AG04449 (cell line): ENCODE measurements around the gene COL6A1.

ENCODE experiments used
- CTCF ChIA-PET: fragments of 350-600 bp; formaldehyde crosslinking; extraction: SDS; loops from one replicate; lab custom pipeline; 2021; ENCODE audit warnings: antibody characterized with exemption; lab: Yijun Ruan, JAX
- POLR2A ChIA-PET: fragments of 400-600, 350-600 bp; formaldehyde crosslinking; extraction: SDS; loops from one replicate; lab custom pipeline; 2020; ENCODE audit warnings: antibody characterized with exemption, inconsistent platforms; lab: Yijun Ruan, JAX
- DNase-seq: peaks from one replicate; pipeline ENCODE4 v3.0.0-alpha.2; 2010; ENCODE audit warnings: low read depth, low spot score
- H3K4me3 ChIP-seq: 2 replicates; pipeline ENCODE4 v1.5.1; 2011; ENCODE audit warnings: low read depth, mild to moderate bottlenecking, control low read depth, low read length
- CTCF ChIP-seq: IDR thresholded peaks from one replicate; pipeline ENCODE4 v1.5.1; 2011; ENCODE audit warnings: mild to moderate bottlenecking, moderate library complexity, low read length, control low read depth, inconsistent platforms; ENCODE audit not compliant: insufficient read depth; ENCODE audit errors: missing control alignments

Gene COL6A1

DNA sequence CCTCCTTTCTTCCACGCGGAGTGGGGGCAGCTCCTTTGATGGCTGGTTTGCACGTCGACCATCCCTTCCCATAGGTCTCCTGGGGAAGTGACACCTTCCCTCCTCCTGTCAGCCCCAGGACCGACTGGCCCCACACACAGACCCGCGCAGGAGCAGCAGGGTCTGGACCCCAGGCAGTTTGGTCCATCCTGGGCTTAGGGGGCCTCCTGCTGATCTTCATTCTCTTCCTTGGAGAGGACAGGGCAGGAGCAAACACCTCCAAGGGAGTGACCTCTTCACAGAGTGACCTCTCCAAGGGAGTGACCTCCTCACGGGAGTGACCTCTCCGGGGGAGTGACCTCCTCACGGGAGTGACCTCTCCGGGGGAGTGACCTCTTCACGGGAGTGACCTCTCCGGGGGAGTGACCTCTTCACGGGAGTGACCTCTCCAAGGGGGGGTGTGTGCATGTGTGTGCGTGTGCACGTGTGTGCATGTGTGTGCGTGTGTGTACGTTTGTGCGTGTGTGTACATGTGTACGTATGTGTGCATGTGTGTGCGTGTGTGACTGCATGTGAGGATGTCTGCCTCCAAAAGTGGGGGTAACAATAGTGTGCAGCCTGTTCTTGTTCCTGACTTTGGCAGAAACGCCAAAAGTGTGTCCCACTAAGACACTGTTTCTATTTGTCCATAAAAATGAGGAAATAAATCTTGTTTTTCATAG, 29.8 kb downstream of the COL6A1 start:
- no peak for DNase-seq
- ChIA-PET POLR2A (no interaction called here), CTCF (interaction anchor here (0.9 to 1.7 kb wide), 2 partner anchors 17 to 38 kb away, joined by 3 to 4 read pairs; no protein-coding TSS in a partner anchor)
- TF ChIP-seq CTCF = no peak
- no peak overlapping the region for H3K4me3 ChIP-seq

- H3K4me3 ChIP-seq = no peak overlapping the region
- DNase-seq = no peak
- no peak for TF ChIP-seq CTCF
- ChIA-PET CTCF (interaction anchor here (0.9 to 1.9 kb wide), 3 partner anchors 10 to 39 kb away, joined by 3 to 7 read pairs (median 4); no protein-coding TSS in a partner anchor), POLR2A (no interaction called here)
Measured at GRCh38 chr21:46012154-46012553, 30.6 kb downstream of the COL6A1 start.

- no peak for DNase-seq
- TF ChIP-seq CTCF = no peak
- CTCF ChIA-PET = interaction anchor here (1.0 kb wide), 1 partner anchor 10 kb away, joined by 3 read pairs; no protein-coding TSS in a partner anchor
- POLR2A ChIA-PET = interaction anchor here (1.0 kb wide), 1 partner anchor 10 kb away, joined by 5 read pairs; no protein-coding TSS in a partner anchor
- H3K4me3 ChIP-seq = no peak overlapping the region
Measured at GRCh38 chr21:46014828-46015227, 33.3 kb downstream of the COL6A1 start.

DNA sequence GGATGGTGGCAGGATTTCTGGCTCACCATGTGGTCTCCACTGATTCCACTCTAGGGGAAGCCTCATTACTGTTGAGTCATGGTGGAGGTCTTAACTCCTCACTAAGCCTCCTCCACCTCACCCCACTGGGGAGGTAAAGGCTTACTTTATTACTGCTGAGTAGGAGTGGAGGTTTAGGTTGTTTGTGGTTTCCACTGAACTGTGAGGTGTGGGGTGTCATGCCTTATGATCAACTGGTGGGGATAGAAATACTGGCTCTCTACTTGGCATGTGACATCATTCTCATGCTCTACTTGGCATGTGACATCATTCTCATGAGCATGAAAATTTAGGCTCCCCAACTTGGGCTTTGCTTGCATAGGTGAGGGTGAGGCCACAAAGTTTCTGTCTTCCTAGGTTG, 35.6 kb downstream of the COL6A1 start:
- POLR2A ChIA-PET = no interaction called here
- no peak overlapping the region for H3K4me3 ChIP-seq
- CTCF ChIA-PET = interaction anchor here (1.0 kb wide), 1 partner anchor 127 kb away, joined by 3 read pairs; no protein-coding TSS in a partner anchor
- no peak for DNase-seq
- no peak for TF ChIP-seq CTCF

GRCh38 chr21:46017695-46018094, 36.1 kb downstream of the COL6A1 start:
- POLR2A ChIA-PET = no interaction called here
- no peak for TF ChIP-seq CTCF
- H3K4me3 ChIP-seq = no peak overlapping the region
- CTCF ChIA-PET = interaction anchor here (1.0 kb wide), 1 partner anchor 126 kb away, joined by 3 read pairs; no protein-coding TSS in a partner anchor
- DNase-seq = no peak

DNA sequence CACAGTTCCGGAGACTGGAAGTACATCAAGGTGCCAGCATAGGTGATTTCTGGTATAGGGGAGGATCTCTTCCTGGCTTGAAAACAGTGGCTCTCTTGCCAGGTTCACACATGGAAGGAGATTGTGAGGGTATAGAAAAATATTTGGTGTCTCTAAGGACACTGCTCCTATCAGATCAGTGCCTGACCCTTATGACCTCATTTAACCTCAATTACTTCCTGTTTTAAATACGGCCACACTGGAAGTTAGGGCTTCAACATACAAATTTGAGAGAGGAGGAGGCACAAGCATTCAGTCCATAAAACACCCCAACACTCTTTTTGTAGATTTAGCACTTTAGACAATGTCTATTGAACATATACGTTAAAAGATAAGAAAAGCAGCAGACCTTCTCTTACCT, 37.0 kb downstream of the COL6A1 start:
- no peak for TF ChIP-seq CTCF
- CTCF ChIA-PET = no interaction called here
- POLR2A ChIA-PET = no interaction called here
- H3K4me3 ChIP-seq = no peak overlapping the region
- no peak for DNase-seq
